RKO (cell line): ENCODE results near the gene BACH1.
A peak's percentile ranks its signal among the peaks of the same experiment; 100 is the strongest.
"Not testable (repeated sequence)": the region's sequence is repeated elsewhere in the genome, so short reads cannot be mapped to it uniquely, and the experiment has no call there.

Experiments
- DNase-seq: peaks from one replicate; pipeline ENCODE4 v3.0.0-alpha.2; 2016; ENCODE audit warnings: low spot score

The BACH1 gene

GRCh38 chr21:29346771-29347170 lies 48.0 kb downstream of the BACH1 start:
- DNase-seq, result no peak

GRCh38 chr21:29347274-29347681 lies 48.6 kb downstream of the BACH1 start:
- DNase-seq, result no peak

- no peak for DNase-seq
Measured at GRCh38 chr21:29349702-29350101, 51.0 kb downstream of the BACH1 start.

- no peak for DNase-seq
Measured at GRCh38 chr21:29350246-29350779, 51.6 kb downstream of the BACH1 start.

GRCh38 chr21:29351691-29352090 lies 53.0 kb downstream of the BACH1 start:
- DNase-seq, result no peak

GRCh38 chr21:29355043-29355710 lies 56.5 kb downstream of the BACH1 start:
- DNase-seq, result not testable (repeated sequence)

- not testable (repeated sequence) for DNase-seq
Measured at GRCh38 chr21:29356291-29356690, 57.6 kb downstream of the BACH1 start.

GRCh38 chr21:29356810-29357209 lies 58.1 kb downstream of the BACH1 start:
- DNase-seq, result not testable (repeated sequence)

- DNase-seq, result peak; percentile 22
Measured at GRCh38 chr21:29359718-29360117, 61.0 kb downstream of the BACH1 start.

GRCh38 chr21:29360799-29361765 lies 62.4 kb downstream of the BACH1 start:
- no peak for DNase-seq

GRCh38 chr21:29362758-29363157 lies 64.0 kb downstream of the BACH1 start:
- DNase-seq, result no peak

GRCh38 chr21:29365661-29366265 lies 67.0 kb downstream of the BACH1 start:
- no peak for DNase-seq

GRCh38 chr21:29366532-29366931 lies 67.8 kb downstream of the BACH1 start:
- no peak for DNase-seq

- no peak for DNase-seq
Measured at GRCh38 chr21:29367335-29367734, 68.6 kb downstream of the BACH1 start.

GRCh38 chr21:29368906-29369305 lies 70.2 kb downstream of the BACH1 start:
- no peak for DNase-seq

- DNase-seq, result no peak
Measured at GRCh38 chr21:29371464-29371863, 72.7 kb downstream of the BACH1 start.

GRCh38 chr21:29372063-29372802 lies 73.5 kb downstream of the BACH1 start:
- peak; percentile 81 for DNase-seq

- DNase-seq, result no peak
Measured at GRCh38 chr21:29374481-29374880, 75.8 kb downstream of the BACH1 start.

- DNase-seq, result peak; percentile 33
Measured at GRCh38 chr21:29376556-29376955, 77.8 kb downstream of the BACH1 start.

GRCh38 chr21:29377266-29377665 lies 78.5 kb downstream of the BACH1 start:
- DNase-seq, result no peak

GRCh38 chr21:29378832-29379231 lies 80.1 kb downstream of the BACH1 start:
- no peak for DNase-seq
